Nephron (organoid): ENCODE results near the gene RPL38.

Source experiments
- H3K27ac Mint-ChIP-seq, 3 experiments: 2 replicates each; pipeline ENCODE4 v1.8.0; 2020; ENCODE audit warnings: mixed read lengths in 3 of 3, mild to moderate bottlenecking in 2 of 3, moderate library complexity in 1 of 3
- H3K27me3 Mint-ChIP-seq: 2 replicates; pipeline ENCODE4 v1.8.0; 2021; ENCODE audit warnings: low read depth, mild to moderate bottlenecking, moderate library complexity, mixed read lengths
- H3K36me3 Mint-ChIP-seq: 2 replicates; pipeline ENCODE4 v1.8.0; 2020; ENCODE audit warnings: low read depth, mixed read lengths
- H3K4me1 Mint-ChIP-seq: 2 replicates; pipeline ENCODE4 v1.8.0; 2020; ENCODE audit warnings: mixed read lengths
- H3K4me3 Mint-ChIP-seq, 3 experiments: 2 replicates each; pipeline ENCODE4 v1.8.0; 2020; ENCODE audit warnings: mild to moderate bottlenecking in 3 of 3, mixed read lengths in 3 of 3, moderate library complexity in 2 of 3
- H3K9me3 Mint-ChIP-seq: 2 replicates; pipeline ENCODE4 v1.8.0; 2020; ENCODE audit warnings: mixed read lengths
- CTCF ChIP-seq, 3 experiments: fragments of 200-600 bp; sonication (generic); IDR thresholded peaks; one replicate each; pipeline ENCODE4 v1.5.0; 2021; ENCODE audit warnings: antibody characterized with exemption in 3 of 3; ENCODE audit not compliant: unreplicated experiment in 3 of 3

Gene RPL38

DNA sequence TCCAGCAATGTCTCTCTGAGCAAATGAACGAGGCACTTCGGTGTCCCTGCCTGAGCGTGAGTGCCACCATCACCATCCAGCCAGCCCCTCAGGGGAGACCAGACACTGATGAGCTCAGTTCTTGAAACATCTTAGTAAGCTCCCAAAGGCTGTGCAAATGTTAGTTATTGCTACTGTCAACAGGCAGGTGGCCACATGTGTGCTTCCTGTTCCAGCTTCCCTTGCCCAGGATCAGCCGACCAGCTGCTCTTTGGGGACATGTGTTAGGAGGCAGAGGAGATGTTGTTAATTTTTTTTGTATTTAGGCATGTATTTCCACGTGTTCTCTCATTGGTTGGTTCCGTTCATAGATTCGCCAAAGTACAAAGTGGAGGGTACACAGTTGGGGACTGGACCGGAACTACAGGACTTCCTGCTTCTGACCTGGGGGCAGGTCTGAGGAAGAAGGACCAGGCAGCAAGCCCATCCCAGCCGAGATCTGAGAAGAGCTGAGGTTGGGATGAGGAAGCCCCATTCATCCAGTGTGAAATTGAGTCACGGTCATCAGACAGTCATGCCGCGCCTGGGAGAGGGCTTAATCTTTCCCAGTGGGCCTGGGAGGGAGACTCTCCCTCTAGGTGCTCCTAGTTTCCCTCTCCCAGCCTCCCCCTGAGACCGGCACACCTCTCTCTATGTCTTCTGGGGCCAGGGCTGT, 13.7 kb downstream of the RPL38 start:
- no peak for TF ChIP-seq CTCF (IDR thresholded peaks at IDR 0.05; ENCODE audit: unreplicated experiment in 3 of 3)

GRCh38 chr17:74217888-74218287, 14.4 kb downstream of the RPL38 start:
- H3K36me3 Mint-ChIP-seq, result peaks cover 3% of the 10 kb centered on the region

More for the DNA sequence above, 13.7 kb downstream of the RPL38 start:
- peak overlapping the region in 2 of 3 experiments; percentile 41 to 61 for H3K4me3 Mint-ChIP-seq
- no peaks in the 10 kb centered on the region for H3K36me3 Mint-ChIP-seq
- H3K4me1 Mint-ChIP-seq, result peaks cover 53% of the 10 kb centered on the region
- H3K9me3 Mint-ChIP-seq, result no peaks in the 10 kb centered on the region
- H3K27me3 Mint-ChIP-seq, result peaks cover 10% of the 10 kb centered on the region
- peak overlapping the region; percentile 33 to 69 (median 41) for H3K27ac Mint-ChIP-seq

GRCh38 chr17:74218436-74218835, 15.0 kb downstream of the RPL38 start:
- Mint-ChIP-seq H3K4me1 (peaks cover 43% of the 10 kb centered on the region), H3K27me3 (peaks cover 10% of the 10 kb centered on the region), H3K27ac (peak overlapping the region in 2 of 3 experiments; percentile 71 to 80), H3K9me3 (no peaks in the 10 kb centered on the region), H3K4me3 (peak overlapping the region in 2 of 3 experiments; percentile 10 to 61), H3K36me3 (peaks cover 3% of the 10 kb centered on the region)
- TF ChIP-seq CTCF (IDR thresholded peaks at IDR 0.05; ENCODE audit: unreplicated experiment in 3 of 3), result no peak

More at GRCh38 chr17:74217888-74218287, 14.4 kb downstream of the RPL38 start:
- H3K27me3 Mint-ChIP-seq, result peaks cover 10% of the 10 kb centered on the region
- TF ChIP-seq CTCF (IDR thresholded peaks at IDR 0.05; ENCODE audit: unreplicated experiment in 3 of 3), result no peak
- no peak overlapping the region for H3K4me3 Mint-ChIP-seq
- peak overlapping the region in 1 of 3 experiments; percentile 71 for H3K27ac Mint-ChIP-seq
- no peaks in the 10 kb centered on the region for H3K9me3 Mint-ChIP-seq
- H3K4me1 Mint-ChIP-seq, result peaks cover 49% of the 10 kb centered on the region

DNA sequence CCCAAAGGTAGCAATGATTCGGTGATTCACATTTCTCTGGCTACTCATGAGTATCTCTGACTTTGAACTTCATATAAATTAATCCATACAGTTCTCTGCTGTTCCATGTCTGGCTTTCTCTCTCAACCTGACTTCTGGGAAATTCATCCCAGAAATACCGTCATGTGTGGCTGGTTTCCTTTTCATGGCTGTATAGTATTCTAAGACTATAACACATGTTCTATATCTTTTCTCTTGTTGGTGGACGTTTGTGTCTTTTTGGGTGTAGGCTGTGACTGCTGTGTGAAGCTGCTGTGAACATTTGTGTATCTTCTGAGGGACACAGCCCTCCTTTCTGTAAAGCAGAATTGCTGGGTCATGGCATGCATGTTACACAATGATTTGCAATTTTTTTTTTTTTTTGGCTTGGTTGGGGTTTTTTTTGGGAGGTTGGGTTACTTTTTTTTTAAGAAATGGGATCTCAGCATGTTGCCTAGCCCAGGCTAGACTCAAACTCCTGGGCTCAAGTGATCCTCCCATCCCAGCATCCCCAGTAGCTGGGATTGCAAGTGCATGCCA, 16.2 kb downstream of the RPL38 start:
- no peak overlapping the region for H3K4me3 Mint-ChIP-seq

GRCh38 chr17:74220219-74220618, 16.7 kb downstream of the RPL38 start:
- H3K9me3 Mint-ChIP-seq, result no peaks in the 10 kb centered on the region
- no peak overlapping the region for H3K4me3 Mint-ChIP-seq
- peaks cover 11% of the 10 kb centered on the region for H3K36me3 Mint-ChIP-seq
- peak overlapping the region in 1 of 3 experiments; percentile 25 for H3K27ac Mint-ChIP-seq
- H3K4me1 Mint-ChIP-seq, result peaks cover 33% of the 10 kb centered on the region
- no peak for TF ChIP-seq CTCF (IDR thresholded peaks at IDR 0.05; ENCODE audit: unreplicated experiment in 3 of 3)
- H3K27me3 Mint-ChIP-seq, result peaks cover 14% of the 10 kb centered on the region

More for the DNA sequence above, 16.2 kb downstream of the RPL38 start:
- TF ChIP-seq CTCF (IDR thresholded peaks at IDR 0.05; ENCODE audit: unreplicated experiment in 3 of 3), result no peak
- peak overlapping the region in 2 of 3 experiments; percentile 22 to 25 for H3K27ac Mint-ChIP-seq
- H3K4me1 Mint-ChIP-seq, result peaks cover 36% of the 10 kb centered on the region
- H3K9me3 Mint-ChIP-seq, result no peaks in the 10 kb centered on the region
- peaks cover 10% of the 10 kb centered on the region for H3K27me3 Mint-ChIP-seq
- peaks cover 8% of the 10 kb centered on the region for H3K36me3 Mint-ChIP-seq
